HG03460 (cell line): Measurements from ENCODE around the gene PRKCA.

Experiments
- ATAC-seq: cut with Tn5 transposase; IDR thresholded peaks from one replicate; pipeline ENCODE4 v1.9.1; 2021; ENCODE audit not compliant: unreplicated experiment

PRKCA gene

DNA sequence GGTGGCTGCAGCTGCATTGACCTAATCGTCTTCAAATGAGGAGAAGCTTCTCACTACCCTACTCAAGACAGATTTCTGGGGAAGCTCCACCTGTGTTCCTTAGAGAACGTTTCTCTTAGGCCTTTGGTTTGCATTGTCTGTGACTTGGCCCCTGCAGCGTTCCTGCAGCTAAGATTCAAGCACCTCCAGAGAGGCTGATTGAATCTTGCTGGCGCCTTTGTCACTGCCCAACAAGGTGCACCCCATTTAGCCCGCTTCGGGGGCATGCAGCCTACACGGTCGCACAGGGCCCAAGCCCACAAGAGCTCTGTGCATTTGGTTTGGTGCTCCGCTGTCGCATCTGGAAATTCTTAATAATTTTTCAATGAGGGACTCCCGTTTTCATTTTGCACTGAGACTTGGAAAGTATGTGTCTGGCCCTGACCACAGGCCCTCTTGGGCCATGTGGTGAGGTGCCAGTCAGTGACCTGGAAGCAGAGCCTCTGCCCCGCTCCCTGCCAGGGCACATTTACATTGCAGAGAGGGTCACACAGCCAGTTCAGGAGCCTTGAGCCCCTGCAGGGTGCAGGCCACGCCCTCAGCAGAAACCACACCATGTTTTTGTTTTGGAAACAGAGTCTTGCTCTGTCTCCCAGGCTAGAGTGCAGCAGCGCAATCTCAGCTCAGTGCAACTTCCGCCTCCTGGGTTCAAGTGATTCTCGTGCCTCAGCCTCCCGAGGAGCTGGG, 481.4 kb downstream of the PRKCA start:
- ATAC-seq, result no peak

DNA sequence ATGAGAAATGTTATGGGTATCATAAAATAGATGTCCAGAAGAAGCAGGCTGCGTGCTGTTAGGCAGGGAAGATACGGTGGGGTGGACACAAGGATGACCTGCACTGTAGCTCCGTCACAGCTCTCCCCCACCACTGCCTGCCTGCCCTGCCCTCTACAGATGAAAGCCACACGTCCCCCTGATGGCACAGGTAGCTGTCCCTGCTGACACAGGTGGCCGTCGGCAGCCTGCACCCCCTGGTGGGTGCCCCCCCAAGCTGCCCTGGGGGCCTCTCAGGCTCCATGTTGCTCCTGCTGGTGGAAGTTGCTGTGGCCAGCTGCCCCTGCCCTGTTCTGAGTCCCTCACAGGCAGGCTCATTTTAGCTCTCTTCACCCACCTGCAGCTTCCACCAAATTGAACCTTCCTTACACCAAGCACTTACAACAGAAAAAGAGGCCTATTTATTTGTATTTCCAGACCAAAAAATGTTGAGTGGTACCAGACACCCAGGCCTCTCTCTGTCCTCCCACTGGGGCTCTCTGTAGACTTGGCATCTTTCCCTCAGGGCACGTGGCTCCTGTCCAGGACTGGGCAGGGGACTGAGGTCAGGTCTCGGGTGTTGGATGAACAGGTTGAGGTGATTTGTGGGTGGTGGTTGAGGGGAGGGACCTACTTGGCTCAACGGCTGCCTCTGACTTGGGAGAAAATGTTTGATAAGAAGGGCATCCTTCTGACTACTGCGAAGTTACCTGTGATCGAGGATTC, 482.4 kb downstream of the PRKCA start:
- ATAC-seq, result no peak

DNA sequence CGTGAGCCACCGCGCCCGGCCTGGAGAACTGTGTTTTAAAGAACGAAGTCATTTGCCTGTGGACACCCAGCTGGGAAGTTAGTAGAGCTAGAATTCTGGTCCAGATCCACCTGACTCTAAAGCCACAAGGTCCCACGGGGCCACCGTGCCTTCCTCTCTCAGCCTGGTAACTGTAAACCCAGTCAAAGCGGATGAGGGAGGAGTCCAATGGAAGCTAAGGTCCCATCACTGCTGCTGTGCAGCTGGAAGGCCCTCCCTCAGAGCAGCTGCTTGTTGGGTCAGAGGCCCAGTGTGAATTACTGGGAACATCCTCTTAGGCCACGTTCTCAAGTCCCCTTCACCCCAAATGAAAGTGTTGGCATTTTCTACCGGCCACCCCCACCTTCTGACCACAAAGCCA, 483.7 kb downstream of the PRKCA start:
- no peak for ATAC-seq

DNA sequence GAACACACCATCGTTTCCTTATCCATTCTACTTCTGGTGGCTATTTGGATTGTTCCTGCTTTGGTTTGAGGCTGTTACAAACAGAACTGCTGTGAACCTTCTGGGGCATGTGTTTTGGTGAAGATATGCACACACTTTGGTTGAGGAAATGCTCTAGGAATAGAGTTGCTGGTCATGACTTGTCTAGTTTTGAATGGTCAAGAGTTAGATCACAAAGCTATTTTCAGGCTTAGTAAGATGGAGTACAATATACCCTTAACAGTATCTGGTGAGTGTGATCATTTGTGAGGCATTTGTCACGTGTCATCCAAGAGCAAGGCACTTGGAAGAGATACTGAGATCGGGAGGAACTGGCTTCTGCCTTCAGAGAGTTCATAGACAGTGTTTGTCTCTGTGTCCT, 485.5 kb downstream of the PRKCA start:
- ATAC-seq, result no peak

- ATAC-seq, result no peak
Observed at GRCh38 chr17:66789093-66789492, 486.7 kb downstream of the PRKCA start.

DNA sequence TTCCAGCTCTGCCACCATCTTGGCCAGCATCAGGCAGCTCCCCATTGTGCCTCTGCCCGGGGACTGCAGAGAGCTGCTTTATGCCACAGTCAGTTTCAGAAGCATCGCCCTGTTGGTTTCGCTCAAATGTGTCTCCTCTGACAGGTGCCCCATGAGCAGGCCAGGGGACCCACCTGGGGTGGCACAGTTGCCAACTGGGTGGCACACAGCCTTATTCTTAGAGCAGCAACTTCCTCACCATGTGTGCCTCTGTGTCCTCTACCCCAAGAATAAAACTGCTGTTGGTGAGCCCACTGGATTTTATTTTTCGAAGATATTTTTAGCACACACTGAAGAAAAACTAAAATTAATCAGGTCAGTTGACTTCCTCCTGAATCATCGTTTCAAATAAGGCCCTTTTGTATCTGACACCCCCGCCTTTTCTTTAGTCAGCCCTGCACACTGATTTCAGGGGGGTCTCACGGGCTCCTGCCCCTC, 487.6 kb downstream of the PRKCA start:
- ATAC-seq, result no peak

DNA sequence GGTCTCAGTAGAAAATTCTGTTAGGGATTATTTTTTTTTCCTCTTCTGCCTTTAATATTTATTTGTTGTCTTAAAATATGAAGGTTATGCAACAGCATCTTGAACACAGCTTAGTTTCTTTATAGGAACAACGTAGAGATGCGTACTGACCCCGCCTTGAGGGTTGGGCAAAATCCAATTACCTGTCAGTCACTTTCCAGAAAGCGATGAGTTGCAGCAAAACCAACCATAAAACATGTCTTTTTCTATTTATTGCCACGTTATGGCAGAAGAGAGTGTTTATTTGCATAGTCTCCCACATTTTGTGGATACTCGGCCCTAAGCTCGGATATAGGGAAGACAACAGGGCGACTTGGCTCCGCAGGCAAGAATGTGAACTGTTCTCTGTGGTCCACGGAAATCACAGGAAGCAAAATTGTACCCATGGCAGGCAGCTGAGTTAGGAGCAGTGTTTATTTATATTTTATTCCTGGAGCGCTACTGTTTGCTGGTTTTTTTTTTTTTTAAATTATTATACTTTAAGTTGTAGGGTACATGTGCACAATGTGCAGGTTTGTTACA, 488.2 kb downstream of the PRKCA start:
- no peak for ATAC-seq

DNA sequence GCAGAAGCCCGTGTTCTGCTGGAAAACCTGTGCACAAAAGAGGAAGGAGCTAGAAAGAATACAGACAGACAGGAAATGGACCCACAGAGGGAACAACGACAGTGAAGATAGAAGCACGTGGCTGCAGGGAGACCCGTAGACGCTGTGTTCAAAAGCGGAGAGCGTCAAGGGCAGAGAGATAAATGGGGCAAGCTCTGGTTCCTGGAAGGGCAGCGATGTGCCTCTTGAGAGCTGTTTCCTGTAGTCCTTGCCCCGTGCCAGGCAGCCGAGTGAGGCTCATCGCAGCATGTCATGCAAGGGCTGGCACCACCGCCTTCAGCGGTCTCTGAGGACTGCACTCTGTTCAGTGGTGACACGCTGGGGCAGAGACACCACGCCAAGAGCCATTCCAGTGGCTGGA, 488.9 kb downstream of the PRKCA start:
- no peak for ATAC-seq

DNA sequence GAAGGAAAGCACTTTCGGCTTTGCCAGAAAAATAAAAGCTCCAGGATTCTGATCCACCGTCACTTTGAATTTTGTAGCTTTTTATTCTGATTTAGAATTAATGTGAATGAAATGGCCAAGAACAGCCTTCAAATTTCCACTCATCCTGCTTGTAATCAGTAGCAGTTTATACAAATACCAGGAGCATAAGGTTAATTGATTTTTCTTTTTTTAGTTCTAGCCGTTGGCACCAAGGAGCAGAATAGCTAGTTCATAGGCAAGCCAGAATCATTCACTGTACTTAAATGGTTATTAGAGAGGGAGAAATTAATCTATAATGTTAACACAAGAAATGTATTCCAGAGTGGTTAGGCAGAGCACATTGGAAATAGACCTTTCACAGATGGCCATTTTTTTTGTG, 491.4 kb downstream of the PRKCA start:
- no peak for ATAC-seq

- no peak for ATAC-seq
Observed at GRCh38 chr17:66795486-66795885, 493.1 kb downstream of the PRKCA start.

- no peak for ATAC-seq
Observed at GRCh38 chr17:66799849-66800537, 497.6 kb downstream of the PRKCA start.

DNA sequence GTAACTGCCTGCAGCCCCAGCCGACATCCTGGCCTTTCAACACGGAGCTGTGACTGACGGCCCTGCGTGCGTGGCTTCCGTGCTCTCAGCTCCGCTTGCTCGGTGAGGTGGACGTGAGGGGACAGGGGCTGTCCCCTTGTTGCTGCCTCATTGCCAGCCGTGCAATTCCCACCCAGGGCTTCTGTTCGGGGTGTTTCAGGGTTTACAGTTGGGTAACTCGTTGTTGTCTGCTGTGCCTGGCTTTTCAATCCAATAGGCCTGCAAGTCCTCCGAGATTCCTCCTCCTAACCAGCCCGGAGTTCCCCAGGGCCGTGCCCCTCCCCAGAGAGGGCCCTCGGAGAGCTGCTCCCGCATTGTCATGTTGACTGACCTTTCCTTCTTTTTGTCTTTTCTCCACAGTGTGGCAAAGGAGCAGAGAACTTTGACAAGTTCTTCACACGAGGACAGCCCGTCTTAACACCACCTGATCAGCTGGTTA, 501.1 kb downstream of the PRKCA start:
- ATAC-seq, result no peak

GRCh38 chr17:66805567-66805966, 503.2 kb downstream of the PRKCA start:
- no peak for ATAC-seq

DNA sequence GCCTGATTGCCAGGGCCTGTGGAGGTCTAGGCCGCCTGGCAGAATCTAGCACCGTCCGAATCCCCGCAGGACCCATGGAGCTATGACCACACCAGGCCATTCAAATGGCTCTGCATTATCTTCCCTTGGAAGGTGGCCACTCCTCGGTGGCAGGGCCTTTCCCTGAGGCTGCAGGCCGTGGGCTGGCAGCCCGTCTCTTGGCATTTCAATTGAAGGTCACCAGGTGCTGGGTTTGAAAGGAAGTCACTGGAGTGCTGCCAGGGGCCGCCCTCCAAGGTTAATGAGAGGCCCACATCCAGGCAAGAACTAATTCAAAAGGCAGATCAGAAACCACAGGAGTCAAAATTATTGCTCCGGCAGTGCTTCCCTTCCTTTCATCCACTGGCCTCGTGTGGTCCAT, 504.8 kb downstream of the PRKCA start:
- ATAC-seq, result no peak

DNA sequence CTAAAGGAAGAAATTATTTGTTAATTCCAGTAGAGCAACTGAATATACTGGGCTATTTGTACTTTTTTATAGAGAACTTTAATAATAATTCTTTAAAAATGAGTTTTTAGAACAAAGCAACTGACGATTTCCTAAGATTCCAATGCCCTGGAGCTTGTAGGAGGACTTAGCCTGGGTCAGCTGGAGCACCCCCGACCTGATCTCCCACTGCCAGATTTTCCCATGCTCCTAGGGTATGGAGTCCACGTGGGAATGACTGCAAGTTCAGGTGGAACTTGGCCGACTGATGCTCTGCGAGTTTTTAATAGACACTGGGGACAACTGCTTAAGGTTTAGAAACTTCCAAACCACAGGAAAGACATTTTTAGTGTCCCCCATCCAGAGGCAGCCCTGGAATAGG, 507.0 kb downstream of the PRKCA start:
- ATAC-seq, result no peak

GRCh38 chr17:66810951-66811682, 508.7 kb downstream of the PRKCA start:
- no peak for ATAC-seq

GRCh38 chr17:66811683-66812054, 509.3 kb downstream of the PRKCA start:
- ATAC-seq, result no peak

- ATAC-seq, result no peak
Observed at GRCh38 chr17:66812571-66812970, 510.2 kb downstream of the PRKCA start.

GRCh38 chr17:66813296-66813695, 510.9 kb downstream of the PRKCA start:
- ATAC-seq, result no peak

- ATAC-seq, result no peak
Observed at GRCh38 chr17:66814026-66814425, 511.6 kb downstream of the PRKCA start.

DNA sequence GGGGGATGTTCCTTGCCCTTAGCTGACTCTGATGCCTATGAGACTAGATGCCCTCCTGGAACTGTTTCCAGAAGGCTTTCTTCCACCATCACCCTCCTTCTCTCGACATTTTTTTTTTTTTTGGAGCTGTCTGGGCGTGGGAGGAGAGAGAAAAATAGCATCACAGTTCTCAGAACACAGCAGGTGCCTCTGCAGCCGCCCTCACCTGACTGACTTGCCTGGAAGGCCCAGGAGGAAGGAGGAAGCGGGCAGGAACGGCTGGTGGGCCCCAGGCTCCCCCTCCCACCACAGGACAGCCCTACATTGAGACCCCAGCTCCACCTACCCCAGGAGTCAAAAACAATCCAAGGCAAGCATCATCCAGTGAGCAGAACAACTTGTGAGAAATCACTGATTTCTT, 512.2 kb downstream of the PRKCA start:
- no peak for ATAC-seq
